ENCODE results near the gene CCNY.

The CCNY gene

DNA sequence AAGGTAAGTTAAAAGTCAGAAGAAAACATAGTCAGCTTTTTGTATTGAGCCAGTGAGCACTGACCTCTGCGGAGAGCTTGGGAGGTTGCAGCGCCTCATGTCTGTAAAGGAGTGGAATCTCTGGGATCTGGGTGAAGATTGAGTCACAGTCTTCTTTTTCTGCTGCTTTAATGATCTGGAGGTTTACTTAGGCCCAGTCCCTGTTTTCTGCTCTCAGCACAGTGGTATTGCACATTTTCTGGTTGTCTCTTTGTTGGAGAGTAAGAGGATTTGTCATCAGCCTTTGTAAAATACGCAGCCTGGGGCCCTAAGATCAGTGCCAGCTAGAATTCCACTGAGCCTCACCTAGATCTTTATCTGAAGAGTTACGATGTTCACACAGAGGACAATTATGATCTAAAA lies 210.5 kb downstream of the CCNY start:
- no peaks in the 10 kb centered on the region for H3K27me3 ChIP-seq (ENCODE audit: control insufficient read depth, low read length)
- H3K4me2 ChIP-seq (ENCODE audit: low read length): no peak overlapping the region

DNA sequence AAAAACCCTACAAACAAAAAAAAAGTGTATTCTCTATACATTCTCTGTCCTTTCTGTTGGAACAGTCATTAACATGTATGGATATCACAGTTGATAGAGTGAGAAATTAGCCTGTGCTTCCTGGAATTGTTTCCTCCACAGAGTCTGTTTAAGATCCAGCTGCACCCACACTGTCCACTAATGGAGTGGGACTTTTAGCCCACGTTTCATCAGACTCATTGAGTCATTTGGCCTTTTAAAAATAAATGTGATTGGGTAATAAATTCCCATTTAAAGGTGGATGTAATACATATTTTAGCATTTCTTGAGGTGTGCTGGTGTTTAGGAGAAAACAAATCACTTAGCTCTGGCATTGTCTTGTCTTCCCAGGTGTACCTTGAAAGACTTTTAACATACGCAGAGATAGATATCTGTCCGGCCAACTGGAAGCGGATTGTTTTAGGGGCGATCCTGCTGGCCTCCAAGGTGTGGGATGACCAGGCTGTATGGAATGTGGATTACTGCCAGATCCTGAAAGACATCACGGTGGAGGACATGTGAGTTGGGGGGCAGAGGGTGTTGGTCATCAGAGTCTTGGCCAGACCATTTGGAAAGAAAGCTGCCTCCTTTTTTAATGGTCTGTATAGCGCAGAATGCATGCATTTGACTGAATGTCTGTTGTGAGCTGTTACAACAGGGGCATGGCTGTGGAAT lies 216.5 kb downstream of the CCNY start:
- Histone ChIP-seq H3K4me2 (ENCODE audit: low read length) (no peak overlapping the region), H4K20me1 (ENCODE audit: control insufficient read depth, insufficient read depth, low read depth, low read length) (no peaks in the 10 kb centered on the region), H3F3A (ENCODE audit: control insufficient read depth, insufficient read depth) (no peaks in the 10 kb centered on the region), H3K4me3 (ENCODE audit: low read length) (no peak overlapping the region), H3K4me1 (ENCODE audit: control insufficient read depth, low read length) (peaks cover 18% of the 10 kb centered on the region), H3K27me3 (ENCODE audit: control insufficient read depth, low read length) (no peaks in the 10 kb centered on the region), H3K79me2 (ENCODE audit: control insufficient read depth, low read length) (no peaks in the 10 kb centered on the region), H3K9me2 (replicated peaks; ENCODE audit: control insufficient read depth, low read length) (no peaks in the 10 kb centered on the region), H3K27ac (ENCODE audit: low read depth, low read length) (no peak overlapping the region), H3K36me3 (ENCODE audit: control insufficient read depth, low read length) (no peaks in the 10 kb centered on the region), H3K9me3 (ENCODE audit: control insufficient read depth, insufficient read depth, low read length) (no peaks in the 10 kb centered on the region)
- no peak for TF ChIP-seq EZH2phosphoT487 (IDR thresholded peaks at IDR 0.05; ENCODE audit: borderline replicate concordance, low read length)
- TF ChIP-seq, protein P1, sequence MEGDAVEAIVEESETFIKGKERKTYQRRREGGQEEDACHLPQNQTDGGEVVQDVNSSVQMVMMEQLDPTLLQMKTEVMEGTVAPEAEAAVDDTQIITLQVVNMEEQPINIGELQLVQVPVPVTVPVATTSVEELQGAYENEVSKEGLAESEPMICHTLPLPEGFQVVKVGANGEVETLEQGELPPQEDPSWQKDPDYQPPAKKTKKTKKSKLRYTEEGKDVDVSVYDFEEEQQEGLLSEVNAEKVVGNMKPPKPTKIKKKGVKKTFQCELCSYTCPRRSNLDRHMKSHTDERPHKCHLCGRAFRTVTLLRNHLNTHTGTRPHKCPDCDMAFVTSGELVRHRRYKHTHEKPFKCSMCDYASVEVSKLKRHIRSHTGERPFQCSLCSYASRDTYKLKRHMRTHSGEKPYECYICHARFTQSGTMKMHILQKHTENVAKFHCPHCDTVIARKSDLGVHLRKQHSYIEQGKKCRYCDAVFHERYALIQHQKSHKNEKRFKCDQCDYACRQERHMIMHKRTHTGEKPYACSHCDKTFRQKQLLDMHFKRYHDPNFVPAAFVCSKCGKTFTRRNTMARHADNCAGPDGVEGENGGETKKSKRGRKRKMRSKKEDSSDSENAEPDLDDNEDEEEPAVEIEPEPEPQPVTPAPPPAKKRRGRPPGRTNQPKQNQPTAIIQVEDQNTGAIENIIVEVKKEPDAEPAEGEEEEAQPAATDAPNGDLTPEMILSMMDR (IDR thresholded peaks at IDR 0.05; ENCODE audit: low read depth, low read length, poor library complexity, severe bottlenecking): no peak

More for the DNA sequence above, 210.5 kb downstream of the CCNY start:
- Histone ChIP-seq H4K20me1 (ENCODE audit: control insufficient read depth, insufficient read depth, low read depth, low read length) (no peaks in the 10 kb centered on the region), H3K36me3 (ENCODE audit: control insufficient read depth, low read length) (peaks cover 4% of the 10 kb centered on the region; the same call in 1 of the 2 replicates), H3F3A (ENCODE audit: control insufficient read depth, insufficient read depth) (no peaks in the 10 kb centered on the region), H3K79me2 (ENCODE audit: control insufficient read depth, low read length) (no peaks in the 10 kb centered on the region), H3K9me2 (replicated peaks; ENCODE audit: control insufficient read depth, low read length) (no peaks in the 10 kb centered on the region), H3K9me3 (ENCODE audit: control insufficient read depth, insufficient read depth, low read length) (no peaks in the 10 kb centered on the region), H3K4me1 (ENCODE audit: control insufficient read depth, low read length) (peaks cover 4% of the 10 kb centered on the region; the same call in 1 of the 2 replicates), H3K27ac (ENCODE audit: low read depth, low read length) (no peak overlapping the region), H3K4me3 (ENCODE audit: low read length) (no peak overlapping the region)
- TF ChIP-seq, protein P1 (IDR thresholded peaks at IDR 0.05; ENCODE audit: low read depth, low read length, poor library complexity, severe bottlenecking): no peak
- no peak for TF ChIP-seq EZH2phosphoT487 (IDR thresholded peaks at IDR 0.05; ENCODE audit: borderline replicate concordance, low read length)

DNA sequence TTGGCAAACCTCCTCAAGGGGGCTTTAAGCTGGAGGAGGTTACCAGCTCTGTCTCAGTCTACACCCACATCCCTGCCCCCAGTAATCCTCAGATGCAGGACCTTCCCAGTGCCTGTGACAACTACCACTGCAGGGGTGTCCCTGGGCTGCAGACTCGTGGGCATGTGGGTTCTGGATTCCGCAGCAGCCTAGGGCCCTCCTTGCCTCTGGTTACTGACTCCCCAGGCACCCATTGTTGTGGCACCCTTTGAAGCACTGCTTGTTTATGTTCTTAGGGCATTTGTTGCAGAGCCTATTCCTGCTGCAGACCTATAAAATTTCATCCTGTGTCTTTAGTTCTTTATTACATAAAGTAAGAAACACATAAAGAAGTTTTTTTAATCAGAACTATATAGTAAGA lies 217.7 kb downstream of the CCNY start:
- Histone ChIP-seq H3K4me2 (ENCODE audit: low read length) (peak overlapping the region; percentile 35; the same call in 1 of the 2 replicates), H3K9me2 (replicated peaks; ENCODE audit: control insufficient read depth, low read length) (no peaks in the 10 kb centered on the region), H3K27ac (ENCODE audit: low read depth, low read length) (no peak overlapping the region), H3K9me3 (ENCODE audit: control insufficient read depth, insufficient read depth, low read length) (no peaks in the 10 kb centered on the region), H3K36me3 (ENCODE audit: control insufficient read depth, low read length) (no peaks in the 10 kb centered on the region), H3K79me2 (ENCODE audit: control insufficient read depth, low read length) (no peaks in the 10 kb centered on the region), H3K4me3 (ENCODE audit: low read length) (no peak overlapping the region), H3K27me3 (ENCODE audit: control insufficient read depth, low read length) (no peaks in the 10 kb centered on the region), H3K4me1 (ENCODE audit: control insufficient read depth, low read length) (peaks cover 18% of the 10 kb centered on the region), H4K20me1 (ENCODE audit: control insufficient read depth, insufficient read depth, low read depth, low read length) (no peaks in the 10 kb centered on the region), H3F3A (ENCODE audit: control insufficient read depth, insufficient read depth) (no peaks in the 10 kb centered on the region)
- TF ChIP-seq, protein P1 (IDR thresholded peaks at IDR 0.05; ENCODE audit: low read depth, low read length, poor library complexity, severe bottlenecking): no peak
- no peak for TF ChIP-seq EZH2phosphoT487 (IDR thresholded peaks at IDR 0.05; ENCODE audit: borderline replicate concordance, low read length)

Measured in DOHH2 (cell line).